IPS-15b (cell line): Measurements from ENCODE around the gene ACHE.
A peak's percentile ranks its signal among the peaks of the same experiment; 100 is the strongest.
"Not testable (repeated sequence)": the region's sequence is repeated elsewhere in the genome, so short reads cannot be mapped to it uniquely, and the experiment has no call there.

Experiments used
- H3K27me3 ChIP-seq: one replicate; pipeline ENCODE4 v1.6.1; 2013; ENCODE audit warnings: low read length; ENCODE audit not compliant: control insufficient read depth, insufficient read depth
- H3K36me3 ChIP-seq: one replicate; pipeline ENCODE4 v1.6.1; 2013; ENCODE audit warnings: low read length; ENCODE audit not compliant: control insufficient read depth, insufficient read depth
- H3K4me1 ChIP-seq: one replicate; pipeline ENCODE4 v1.6.1; 2013; ENCODE audit warnings: mild to moderate bottlenecking, low read length; ENCODE audit not compliant: control insufficient read depth, insufficient read depth
- H3K4me3 ChIP-seq: one replicate; pipeline ENCODE4 v1.5.1; 2013; ENCODE audit warnings: low read depth, low read length
- H3K9ac ChIP-seq: one replicate; pipeline ENCODE4 v1.6.1; 2013; ENCODE audit warnings: low read depth, mild to moderate bottlenecking, low read length
- H3K9me3 ChIP-seq: one replicate; pipeline ENCODE4 v1.6.1; 2013; ENCODE audit warnings: mild to moderate bottlenecking, low read length; ENCODE audit not compliant: control insufficient read depth, insufficient read depth

ACHE gene

DNA sequence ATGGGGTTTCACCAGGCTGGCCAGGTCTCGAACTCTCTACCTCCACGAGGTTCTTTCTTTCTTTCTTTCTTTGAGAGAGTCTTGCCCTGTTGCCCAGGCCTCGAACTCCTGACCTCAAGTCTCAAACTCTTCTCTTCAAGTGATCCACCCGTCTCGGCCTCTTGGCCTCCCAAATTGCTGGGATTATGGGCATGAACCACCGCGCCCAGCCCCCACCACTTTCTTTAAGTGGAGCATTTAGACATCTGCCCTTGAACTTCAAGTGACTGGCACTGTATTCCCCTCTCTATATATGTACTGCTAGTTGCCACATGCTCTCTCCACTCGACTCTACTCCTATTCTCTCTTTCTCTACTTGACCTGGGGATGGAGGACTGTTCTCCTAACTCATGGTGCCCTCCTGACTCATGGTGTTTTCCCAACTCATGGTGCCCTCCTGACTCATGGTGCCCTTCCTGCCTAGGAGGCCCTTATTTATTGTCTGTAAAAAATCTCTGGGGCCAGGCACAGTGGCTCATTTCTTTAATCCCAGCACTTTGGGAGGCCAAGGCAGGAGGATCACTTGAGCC is 19.3 kb upstream of the ACHE start:
- Histone ChIP-seq H3K9me3 (no peaks in the 10 kb centered on the region), H3K36me3 (no peaks in the 10 kb centered on the region), H3K4me1 (peaks cover 2% of the 10 kb centered on the region), H3K9ac (no peak overlapping the region), H3K27me3 (no peaks in the 10 kb centered on the region), H3K4me3 (no peak overlapping the region)

GRCh38 chr7:100914208-100914878 is 18.7 kb upstream of the ACHE start:
- Histone ChIP-seq H3K36me3 (no peaks in the 10 kb centered on the region), H3K9me3 (no peaks in the 10 kb centered on the region), H3K4me1 (peaks cover 2% of the 10 kb centered on the region), H3K4me3 (no peak overlapping the region), H3K9ac (no peak overlapping the region), H3K27me3 (no peaks in the 10 kb centered on the region)

DNA sequence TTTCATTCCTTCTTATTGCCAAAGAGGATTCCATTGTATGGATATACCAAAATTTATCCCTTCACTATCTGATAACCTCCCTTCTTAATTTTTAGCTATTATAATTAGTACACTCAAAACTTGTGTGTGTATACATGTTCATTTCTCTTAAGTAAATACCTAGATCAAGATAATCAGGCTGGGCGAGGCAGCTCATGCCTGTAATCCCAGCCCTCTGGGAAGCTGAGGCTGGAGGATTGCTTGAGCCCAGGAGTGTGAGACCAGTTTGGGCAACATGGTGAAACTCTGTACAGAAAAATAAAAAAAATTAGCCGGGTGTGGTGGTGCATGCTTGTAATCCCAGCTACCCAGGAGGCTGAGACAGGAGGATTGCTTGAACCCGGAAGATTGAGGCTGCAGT is 15.8 kb upstream of the ACHE start:
- Histone ChIP-seq H3K27me3 (no peaks in the 10 kb centered on the region), H3K4me3 (no peak overlapping the region), H3K4me1 (no peaks in the 10 kb centered on the region), H3K9ac (no peak overlapping the region), H3K9me3 (no peaks in the 10 kb centered on the region), H3K36me3 (no peaks in the 10 kb centered on the region)

DNA sequence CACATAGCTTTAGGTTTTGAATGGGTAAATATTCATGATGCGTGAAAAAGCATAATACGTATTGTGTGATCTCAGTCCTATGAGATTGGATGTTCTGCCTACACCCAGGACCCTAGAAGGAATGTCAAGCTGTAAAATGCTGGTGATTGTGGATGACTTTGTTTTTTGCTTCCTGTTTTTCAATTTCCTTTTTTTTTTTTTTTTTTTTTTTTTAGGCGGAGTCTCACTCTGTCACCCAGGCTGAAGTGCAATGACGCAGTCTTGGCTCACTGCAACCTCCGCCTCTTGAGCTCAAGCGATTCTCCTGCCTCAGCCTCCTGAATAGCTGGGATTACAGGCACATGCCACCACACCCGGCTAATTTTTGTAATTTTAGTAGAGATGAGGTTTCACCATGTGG is 14.8 kb upstream of the ACHE start:
- H3K4me1 ChIP-seq, H3K9me3 ChIP-seq, H3K36me3 ChIP-seq, H3K9ac ChIP-seq, H3K4me3 ChIP-seq, H3K27me3 ChIP-seq: not testable (repeated sequence)

- Histone ChIP-seq H3K36me3 (no peaks in the 10 kb centered on the region), H3K27me3 (no peaks in the 10 kb centered on the region), H3K9ac (no peak overlapping the region), H3K4me1 (no peaks in the 10 kb centered on the region), H3K9me3 (no peaks in the 10 kb centered on the region), H3K4me3 (no peak overlapping the region)
Observed at GRCh38 chr7:100908512-100908911, 12.8 kb upstream of the ACHE start.

DNA sequence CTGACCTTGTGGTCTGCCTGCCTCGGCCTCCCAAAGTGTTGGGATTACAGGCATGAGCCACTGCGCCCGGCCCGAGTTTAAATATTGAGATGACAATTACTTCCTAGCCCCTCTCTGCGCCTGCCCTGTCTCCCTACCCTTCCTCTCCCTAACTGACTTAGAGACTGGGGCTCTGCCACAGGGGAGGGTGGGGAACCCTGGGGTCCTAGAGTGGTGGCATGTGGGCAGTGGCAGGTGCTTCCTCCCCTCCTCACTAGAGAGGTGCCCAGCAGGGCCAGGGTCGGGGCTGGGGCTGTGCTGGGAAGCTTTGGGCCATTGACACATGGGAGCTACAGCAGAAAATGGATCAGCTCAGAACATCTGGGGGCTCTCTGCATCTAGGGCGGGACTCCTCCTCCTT is 7.0 kb upstream of the ACHE start:
- peaks cover 3% of the 10 kb centered on the region for H3K27me3 ChIP-seq
- H3K36me3 ChIP-seq = no peaks in the 10 kb centered on the region
- H3K9me3 ChIP-seq = no peaks in the 10 kb centered on the region
- H3K9ac ChIP-seq = no peak overlapping the region
- H3K4me1 ChIP-seq = no peaks in the 10 kb centered on the region
- no peak overlapping the region for H3K4me3 ChIP-seq

DNA sequence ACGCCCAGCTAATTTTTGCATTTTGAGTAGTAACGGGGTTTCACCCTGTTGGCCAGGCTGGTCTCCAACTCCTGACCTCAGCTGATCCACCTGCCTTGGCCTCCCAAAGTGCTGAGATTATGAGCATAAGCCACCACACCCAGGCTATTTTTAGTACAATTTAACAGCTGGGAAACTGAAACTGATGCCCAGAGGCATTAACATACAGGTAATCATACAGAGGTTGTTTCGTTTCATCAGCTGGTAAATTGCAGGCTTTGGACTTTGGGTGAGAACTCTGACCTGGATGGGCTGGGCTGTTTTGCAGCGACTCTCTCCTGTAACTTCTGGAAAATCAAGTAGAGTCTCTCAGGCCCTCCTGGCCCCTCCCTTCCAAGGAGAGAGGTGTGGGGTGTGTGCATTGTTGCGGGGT is 6.2 kb upstream of the ACHE start:
- no peak overlapping the region for H3K9ac ChIP-seq
- no peaks in the 10 kb centered on the region for H3K4me1 ChIP-seq
- H3K9me3 ChIP-seq = no peaks in the 10 kb centered on the region
- no peaks in the 10 kb centered on the region for H3K36me3 ChIP-seq
- peaks cover 3% of the 10 kb centered on the region for H3K27me3 ChIP-seq
- no peak overlapping the region for H3K4me3 ChIP-seq

DNA sequence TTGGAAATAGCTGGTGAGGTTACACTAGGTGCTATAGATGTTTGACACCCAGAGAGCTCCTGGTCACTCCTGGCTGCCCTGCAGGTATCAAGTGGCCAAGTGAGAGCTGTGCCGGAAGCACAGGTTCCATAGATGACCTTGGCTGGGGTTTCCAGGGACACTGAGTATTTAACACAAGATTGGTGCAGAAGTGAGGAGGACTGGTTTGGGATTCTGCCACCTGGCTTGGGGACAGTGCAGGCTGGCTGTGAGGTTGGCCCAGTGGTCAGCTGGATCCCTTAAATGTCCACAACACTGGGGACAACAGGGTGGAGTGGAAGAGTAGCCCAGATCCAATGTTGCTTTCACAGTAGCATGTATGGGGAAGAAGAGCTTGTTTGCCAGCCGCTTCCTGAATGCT is 5.3 kb upstream of the ACHE start:
- Histone ChIP-seq H3K9ac (no peak overlapping the region), H3K4me3 (no peak overlapping the region), H3K27me3 (peaks cover 9% of the 10 kb centered on the region), H3K36me3 (no peaks in the 10 kb centered on the region), H3K9me3 (no peaks in the 10 kb centered on the region), H3K4me1 (peaks cover 4% of the 10 kb centered on the region)

DNA sequence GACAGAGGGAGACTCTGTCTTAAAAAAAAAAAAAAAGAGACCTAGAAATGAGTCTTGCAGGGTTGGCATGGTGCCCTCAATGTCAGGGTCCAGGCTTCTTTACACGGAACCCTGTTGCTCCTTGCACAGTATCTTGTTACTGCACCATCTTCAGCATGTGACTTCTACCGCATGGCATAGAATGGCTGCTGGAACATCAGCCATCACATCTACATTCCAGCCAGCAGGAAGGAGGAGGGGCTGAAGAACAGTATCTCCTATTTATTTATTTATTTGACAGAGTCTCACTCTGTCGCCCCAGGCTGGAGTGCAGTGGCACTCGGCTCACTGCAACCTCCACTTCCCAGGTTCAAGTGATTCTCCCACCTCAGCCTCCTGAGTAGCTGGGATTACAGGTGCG is 3.7 kb upstream of the ACHE start:
- peaks cover 10% of the 10 kb centered on the region for H3K27me3 ChIP-seq
- H3K9me3 ChIP-seq = no peaks in the 10 kb centered on the region
- no peak overlapping the region for H3K4me3 ChIP-seq
- H3K36me3 ChIP-seq = no peaks in the 10 kb centered on the region
- peaks cover 4% of the 10 kb centered on the region for H3K4me1 ChIP-seq
- H3K9ac ChIP-seq = no peak overlapping the region

GRCh38 chr7:100897772-100898454 is 2.2 kb upstream of the ACHE start:
- H3K4me1 ChIP-seq = peaks cover 6% of the 10 kb centered on the region
- H3K9ac ChIP-seq = no peak overlapping the region
- H3K9me3 ChIP-seq = no peaks in the 10 kb centered on the region
- no peak overlapping the region for H3K4me3 ChIP-seq
- no peaks in the 10 kb centered on the region for H3K36me3 ChIP-seq
- peaks cover 14% of the 10 kb centered on the region for H3K27me3 ChIP-seq

DNA sequence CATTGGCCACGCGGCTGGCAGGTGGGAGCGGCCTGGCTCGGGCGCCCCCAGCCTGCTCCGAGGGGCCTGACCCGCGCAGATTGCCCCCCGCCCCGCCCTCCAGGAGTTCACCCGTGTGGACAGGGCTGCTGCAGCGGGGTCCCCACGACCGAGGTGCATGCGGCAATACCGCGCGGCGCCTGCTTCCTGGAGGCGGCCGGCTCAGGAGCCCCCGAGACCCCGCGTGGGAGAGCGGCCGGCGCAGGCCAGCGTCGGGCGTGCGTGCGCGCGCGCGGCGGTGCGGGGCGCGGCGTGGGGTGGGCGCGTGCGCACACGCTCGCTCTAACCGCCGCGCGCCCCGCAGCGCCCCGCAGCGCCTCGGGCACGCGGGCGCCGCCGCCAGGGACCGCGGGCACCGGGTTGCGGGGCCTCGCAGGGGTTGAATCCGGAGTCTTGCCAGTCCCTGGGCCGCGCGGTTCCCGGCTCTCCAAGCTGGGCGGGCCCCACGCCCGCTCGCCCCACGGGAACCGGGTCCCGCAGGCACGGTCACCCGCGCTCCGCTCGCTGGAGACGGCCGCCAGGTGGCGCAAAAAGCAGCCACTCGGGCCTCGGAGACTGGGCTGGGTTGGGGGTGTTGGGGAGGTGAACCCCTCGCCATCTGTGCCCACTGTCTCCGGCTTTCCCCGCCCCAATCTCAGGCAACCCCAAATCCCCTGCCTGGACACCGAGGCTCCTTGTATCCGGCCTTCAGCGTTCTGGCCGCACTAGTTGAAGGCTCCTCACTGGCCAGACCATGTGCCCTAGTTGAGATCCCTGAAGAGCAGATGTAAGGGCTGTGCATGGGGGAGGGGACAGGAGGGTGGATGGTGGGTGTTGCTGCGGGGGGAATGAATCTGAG is 1.3 kb upstream of the ACHE start:
- H3K9ac ChIP-seq = no peak overlapping the region
- no peaks in the 10 kb centered on the region for H3K9me3 ChIP-seq
- peaks cover 14% of the 10 kb centered on the region for H3K27me3 ChIP-seq
- peaks cover 4% of the 10 kb centered on the region for H3K36me3 ChIP-seq
- H3K4me1 ChIP-seq = peaks cover 6% of the 10 kb centered on the region
- H3K4me3 ChIP-seq = peak overlapping the region; percentile 69
